Fibroblast of lung (primary cell): ENCODE results near the gene SENP1.

Source experiments
- CTCF ChIP-seq, 2 donors: IDR thresholded peaks in 1 of 2; conservative IDR thresholded peaks in 1 of 2; 1 replicate in 1 of 2; 2 replicates in 1 of 2; pipeline ENCODE4 v1.5.1; 2011 to 2012; ENCODE audit warnings: low read length in 2 of 2, control low read depth in 1 of 2, inconsistent platforms in 1 of 2, low read depth in 1 of 2, mild to moderate bottlenecking in 1 of 2
- EZH2 ChIP-seq: IDR thresholded peaks from 2 replicates; pipeline ENCODE4 v1.5.1; 2012; ENCODE audit warnings: low read length, control low read depth, mild to moderate bottlenecking; ENCODE audit errors: missing control alignments

GRCh38 chr12:48086327-48086726 lies 19.6 kb downstream of the SENP1 start:
- TF ChIP-seq CTCF (conservative IDR thresholded peaks at IDR 0.05 in 1 of 2, IDR thresholded peaks at IDR 0.05 in 1 of 2; ENCODE audit: low read depth in 1 of 2, low read length in 2 of 2), result no peak
- no peak for TF ChIP-seq EZH2
